HG03064 (cell line): ENCODE results near the gene PDX1.

Experiments used
- ATAC-seq: cut with Tn5 transposase; IDR thresholded peaks from one replicate; pipeline ENCODE4 v1.9.1; 2021; ENCODE audit warnings: low read depth; ENCODE audit not compliant: unreplicated experiment

PDX1 gene

DNA sequence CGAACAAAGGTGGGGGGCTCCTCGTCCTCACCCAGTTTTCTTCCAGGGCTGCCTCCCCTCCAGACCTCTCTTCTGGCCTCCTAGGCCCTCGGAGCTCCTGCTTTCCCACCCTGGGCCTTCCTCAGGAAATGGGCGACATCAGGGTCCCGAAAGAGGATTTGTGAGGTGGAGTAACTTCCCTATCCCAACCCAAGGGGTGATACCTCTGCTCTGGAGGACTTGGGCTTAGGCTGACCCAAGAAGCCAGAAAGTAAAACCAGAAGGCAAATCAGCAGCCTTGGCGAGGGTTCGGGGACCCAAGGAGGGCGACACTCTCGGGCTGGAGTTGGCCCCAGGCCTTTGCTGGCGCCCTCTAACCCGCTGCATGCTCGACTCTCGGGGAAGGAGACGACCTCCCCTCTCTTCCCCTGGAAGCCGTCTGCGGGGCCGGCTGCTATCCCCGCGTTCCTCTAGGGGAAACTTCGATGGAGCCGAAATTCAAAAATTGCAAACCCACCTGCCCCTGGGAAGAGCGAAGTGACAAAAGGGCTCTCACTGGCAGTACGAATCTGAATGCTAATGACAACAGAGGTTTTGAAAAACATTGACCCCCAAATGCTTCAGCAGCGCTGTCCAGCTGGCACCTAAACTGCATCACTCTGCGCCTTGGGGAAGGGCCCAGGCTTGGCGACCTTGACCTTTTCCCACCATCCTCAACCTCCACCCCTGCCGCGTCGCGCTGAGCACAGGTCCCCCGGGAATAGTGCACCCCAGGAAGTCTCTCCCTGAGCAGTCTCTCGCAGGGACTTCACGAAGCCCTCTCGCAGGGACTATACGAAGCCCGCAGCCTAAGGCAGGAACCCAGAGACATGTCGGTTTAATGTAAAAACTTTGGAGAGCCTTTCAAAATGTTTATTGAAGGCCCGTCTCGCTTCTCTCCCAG, 2.4 kb downstream of the PDX1 start:
- no peak for ATAC-seq

DNA sequence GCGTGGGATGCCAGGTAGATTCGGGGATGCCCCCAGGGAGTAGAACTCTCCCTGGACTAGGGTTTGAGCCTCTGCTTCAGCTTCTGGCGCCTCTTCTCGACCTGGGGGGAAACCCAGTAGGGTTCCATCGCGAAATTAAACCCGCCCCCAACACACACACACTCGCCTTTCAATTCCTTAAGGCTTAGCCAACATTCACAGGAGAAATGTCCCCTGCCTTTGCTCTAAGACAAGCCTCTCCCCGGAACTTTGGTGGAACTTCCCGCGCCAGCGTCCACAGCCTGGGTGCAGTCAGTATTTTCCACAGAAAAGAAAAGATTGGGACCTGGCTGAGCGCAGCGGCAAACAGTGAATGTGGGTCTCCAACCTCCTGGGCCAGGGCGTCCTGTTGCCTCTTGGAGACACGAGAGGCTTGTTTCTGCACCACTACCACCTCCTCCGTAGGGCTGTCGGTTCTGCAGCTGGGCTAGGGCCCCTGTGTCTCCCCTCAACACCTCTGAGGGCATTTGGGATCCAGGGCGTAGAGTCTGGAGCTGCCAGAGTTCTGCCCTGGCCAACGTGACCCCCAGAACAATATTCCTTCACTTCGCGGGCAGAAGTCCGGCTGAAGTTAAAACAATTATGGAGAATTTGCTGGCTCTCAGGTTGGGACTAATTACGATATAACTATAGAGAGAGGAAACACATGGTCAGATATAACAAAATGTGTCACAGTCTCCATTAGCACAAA, 3.2 kb downstream of the PDX1 start:
- no peak for ATAC-seq

GRCh38 chr13:27923794-27924528, 4.2 kb downstream of the PDX1 start:
- ATAC-seq = no peak

DNA sequence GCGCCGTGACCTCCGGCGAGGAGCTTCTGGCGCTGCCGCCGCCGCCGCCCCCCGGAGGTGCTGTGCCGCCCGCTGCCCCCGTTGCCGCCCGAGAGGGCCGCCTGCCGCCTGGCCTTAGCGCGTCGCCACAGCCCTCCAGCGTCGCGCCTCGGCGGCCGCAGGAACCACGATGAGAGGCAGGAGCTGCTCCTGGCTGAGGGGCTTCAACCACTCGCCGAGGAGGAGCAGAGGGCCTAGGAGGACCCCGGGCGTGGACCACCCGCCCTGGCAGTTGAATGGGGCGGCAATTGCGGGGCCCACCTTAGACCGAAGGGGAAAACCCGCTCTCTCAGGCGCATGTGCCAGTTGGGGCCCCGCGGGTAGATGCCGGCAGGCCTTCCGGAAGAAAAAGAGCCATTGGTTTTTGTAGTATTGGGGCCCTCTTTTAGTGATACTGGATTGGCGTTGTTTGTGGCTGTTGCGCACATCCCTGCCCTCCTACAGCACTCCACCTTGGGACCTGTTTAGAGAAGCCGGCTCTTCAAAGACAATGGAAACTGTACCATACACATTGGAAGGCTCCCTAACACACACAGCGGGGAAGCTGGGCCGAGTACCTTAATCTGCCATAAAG, 4.8 kb downstream of the PDX1 start:
- ATAC-seq = no peak

DNA sequence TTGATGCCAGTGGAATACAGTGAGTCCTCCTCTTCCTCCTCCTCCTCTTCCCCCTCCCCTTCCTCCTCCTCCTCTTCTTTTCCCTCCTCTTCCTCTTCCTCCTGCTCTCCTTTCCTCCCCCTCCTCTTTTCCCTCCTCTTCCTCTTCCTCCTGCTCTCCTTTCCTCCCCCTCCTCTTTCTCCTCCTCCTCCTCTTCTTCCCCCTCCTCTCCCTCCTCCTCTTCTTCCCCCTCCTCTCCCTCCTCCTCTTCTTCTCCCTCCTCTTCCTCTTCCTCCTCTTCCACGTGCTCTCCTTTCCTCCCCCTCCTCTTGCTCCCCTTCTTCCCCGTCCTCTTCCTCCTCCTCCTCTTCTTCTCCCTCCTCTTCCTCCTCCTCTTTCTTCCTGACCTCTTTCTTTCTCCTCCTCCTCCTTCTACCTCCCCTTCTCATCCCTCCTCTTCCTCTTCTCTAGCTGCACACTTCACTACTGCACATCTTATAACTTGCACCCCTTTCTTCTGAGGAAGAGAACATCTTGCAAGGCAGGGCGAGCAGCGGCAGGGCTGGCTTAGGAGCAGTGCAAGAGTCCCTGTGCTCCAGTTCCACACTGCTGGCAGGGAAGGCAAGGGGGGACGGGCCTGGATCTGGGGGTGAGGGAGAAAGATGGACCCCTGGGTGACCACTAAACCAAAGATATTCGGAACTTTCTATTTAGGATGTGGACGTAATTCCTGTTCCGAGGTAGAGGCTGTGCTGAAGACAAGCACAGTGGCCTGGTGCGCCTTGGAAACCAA, 5.6 kb downstream of the PDX1 start:
- no peak for ATAC-seq

- ATAC-seq = no peak
Observed at GRCh38 chr13:27926644-27927434, 7.0 kb downstream of the PDX1 start.

DNA sequence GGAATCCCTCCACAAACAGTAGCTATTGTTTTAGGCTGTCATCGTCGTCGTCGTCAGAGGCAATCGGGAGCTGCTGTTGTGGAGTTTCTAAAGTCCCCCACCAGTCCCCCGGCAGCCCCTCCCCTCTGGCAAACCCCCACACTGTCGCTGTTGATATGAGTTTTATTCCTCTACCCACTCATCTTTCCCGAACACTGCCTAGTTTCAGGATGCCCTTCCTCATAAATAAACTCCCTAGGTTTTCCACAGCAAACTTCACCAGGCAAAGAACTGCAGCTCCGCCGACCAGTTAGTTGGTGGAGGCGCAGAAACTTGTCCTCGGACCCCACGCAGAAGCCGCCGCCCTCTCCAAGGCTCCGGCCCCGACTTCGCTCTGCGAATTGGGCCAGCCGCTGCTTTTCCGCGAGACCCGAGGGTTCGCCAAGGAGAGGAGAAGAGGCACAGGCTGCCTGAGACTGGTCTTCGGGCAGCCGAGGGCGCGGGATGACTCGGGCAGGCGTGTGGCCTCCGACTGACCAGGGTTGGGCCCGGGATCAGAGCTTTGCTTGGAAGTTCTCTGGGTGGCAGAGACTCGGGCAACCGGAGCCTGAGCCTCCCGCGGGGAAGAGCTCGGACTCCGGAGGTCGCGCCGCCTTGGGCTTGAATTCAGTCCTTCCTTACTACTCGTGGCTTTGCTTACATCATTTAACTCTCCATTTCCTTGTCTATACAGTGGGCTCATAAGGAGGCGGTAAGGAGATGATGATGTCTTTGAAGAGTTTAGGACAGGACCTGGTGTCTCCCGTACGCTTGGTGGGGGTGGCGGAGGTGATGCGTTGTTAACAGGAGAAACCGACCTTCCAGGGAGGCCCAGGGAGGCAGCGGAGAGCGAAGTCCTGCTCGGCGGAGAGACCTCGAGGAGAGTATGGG, 7.9 kb downstream of the PDX1 start:
- ATAC-seq = no peak

DNA sequence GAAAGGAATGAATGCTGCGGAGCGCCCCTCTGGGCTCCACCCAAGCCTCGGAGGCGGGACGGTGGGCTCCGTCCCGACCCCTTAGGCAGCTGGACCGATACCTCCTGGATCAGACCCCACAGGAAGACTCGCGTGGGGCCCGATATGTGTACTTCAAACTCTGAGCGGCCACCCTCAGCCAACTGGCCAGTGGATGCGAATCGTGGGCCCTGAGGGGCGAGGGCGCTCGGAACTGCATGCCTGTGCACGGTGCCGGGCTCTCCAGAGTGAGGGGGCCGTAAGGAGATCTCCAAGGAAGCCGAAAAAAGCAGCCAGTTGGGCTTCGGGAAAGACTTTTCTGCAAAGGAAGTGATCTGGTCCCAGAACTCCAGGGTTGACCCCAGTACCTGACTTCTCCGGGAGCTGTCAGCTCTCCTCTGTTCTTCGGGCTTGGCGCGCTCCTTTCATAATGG, 8.6 kb downstream of the PDX1 start:
- no peak for ATAC-seq

DNA sequence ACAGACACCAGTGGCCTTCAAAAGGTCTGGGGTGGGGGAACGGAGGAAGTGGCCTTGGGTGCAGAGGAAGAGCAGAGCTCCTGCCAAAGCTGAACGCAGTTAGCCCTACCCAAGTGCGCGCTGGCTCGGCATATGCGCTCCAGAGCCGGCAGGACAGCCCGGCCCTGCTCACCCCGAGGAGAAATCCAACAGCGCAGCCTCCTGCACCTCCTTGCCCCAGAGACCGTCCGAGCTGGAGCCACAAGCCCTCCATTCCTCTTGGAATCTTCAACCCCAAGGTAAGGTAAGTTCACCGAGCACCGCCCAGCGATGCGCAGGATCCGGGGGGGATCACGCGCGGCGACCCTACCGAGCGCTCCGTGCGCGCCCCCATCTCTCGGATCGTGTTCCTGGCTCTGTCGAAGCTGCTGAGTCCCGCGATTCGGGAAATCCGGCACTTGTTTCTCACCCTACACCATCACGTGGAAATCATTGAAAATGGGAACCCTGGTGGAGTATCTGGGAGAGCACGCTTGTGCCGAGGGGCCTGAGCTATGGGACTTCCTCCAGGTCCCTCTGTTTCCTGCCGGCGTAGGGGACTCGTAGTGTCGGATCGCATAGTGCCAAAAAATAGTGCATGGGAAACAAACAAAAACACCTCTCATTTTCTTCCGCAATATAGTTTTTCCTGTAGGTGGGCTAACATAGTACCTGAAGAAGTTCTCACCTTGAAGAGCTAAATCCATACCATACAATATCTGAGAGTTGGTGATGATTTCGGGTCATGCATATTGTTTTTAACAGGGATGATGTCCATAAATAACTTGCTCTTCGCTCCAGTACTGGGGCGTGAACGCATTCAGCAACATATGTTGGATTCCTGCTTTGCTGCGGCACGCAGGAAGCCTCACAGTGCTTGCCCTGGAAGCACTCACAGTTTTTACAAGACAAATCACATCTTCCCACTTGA, 9.3 kb downstream of the PDX1 start:
- ATAC-seq = no peak

GRCh38 chr13:27929868-27930267, 10.1 kb downstream of the PDX1 start:
- no peak for ATAC-seq

GRCh38 chr13:27933118-27933517, 13.3 kb downstream of the PDX1 start:
- ATAC-seq = no peak

DNA sequence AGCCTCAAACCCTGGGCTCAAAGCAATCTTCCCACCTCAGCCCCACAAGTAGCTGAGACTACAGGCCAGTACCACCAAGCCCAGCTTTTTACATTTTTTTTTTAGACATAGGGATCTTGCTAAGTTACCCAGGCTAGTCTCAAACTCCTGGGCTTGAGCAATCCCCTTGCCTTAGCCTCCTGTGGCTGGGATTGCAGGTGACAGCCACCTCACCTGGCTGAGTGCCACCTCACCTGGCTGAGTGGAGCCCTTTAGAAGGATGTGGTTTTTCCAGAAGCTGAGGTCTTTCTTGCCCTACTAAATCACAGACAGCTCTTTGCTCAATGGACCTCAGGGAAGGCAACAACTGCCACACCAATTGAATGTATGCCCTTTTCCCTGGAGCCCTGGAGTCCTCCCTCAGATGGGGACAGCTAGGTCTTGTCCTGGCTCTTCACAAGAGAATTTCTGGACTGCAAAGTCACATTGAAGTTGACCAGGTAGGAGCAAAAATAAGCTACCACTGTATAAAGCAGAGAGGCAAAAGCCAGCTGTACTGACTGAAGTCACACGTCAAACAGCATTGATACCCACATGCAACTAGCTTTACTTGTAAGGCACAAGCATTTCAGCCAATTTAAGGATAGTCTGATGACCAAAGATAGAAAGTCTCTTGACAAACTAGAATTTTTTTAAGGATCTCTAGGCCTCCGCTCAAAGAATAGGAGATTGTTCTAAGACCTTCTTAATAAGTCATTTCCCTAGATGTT, 14.0 kb downstream of the PDX1 start:
- no peak for ATAC-seq

- no peak for ATAC-seq
Observed at GRCh38 chr13:27942972-27943371, 23.2 kb downstream of the PDX1 start.

GRCh38 chr13:27952876-27953675, 33.3 kb downstream of the PDX1 start:
- no peak for ATAC-seq

GRCh38 chr13:27953676-27954405, 34.0 kb downstream of the PDX1 start:
- ATAC-seq = peak; percentile 85
